Endodermal cell (in vitro differentiated cells): ENCODE measurements around the gene RINL. TPM values are rescaled to one million over a fixed set of nuclear protein-coding genes. Genes with fewer than 3 reads are reported as not detected.

Experiments used
- DNase-seq: peaks from one replicate; pipeline ENCODE4 v3.0.0-alpha.2; 2017
- H3K27ac ChIP-seq: 2 replicates; pipeline ENCODE4 v1.5.1; 2013; ENCODE audit warnings: mild to moderate bottlenecking, low read depth, low read length, moderate library complexity
- H3K27me3 ChIP-seq: 2 replicates; pipeline ENCODE4 v1.6.1; 2013; ENCODE audit warnings: mild to moderate bottlenecking, low read length, moderate library complexity; ENCODE audit not compliant: insufficient read depth, control insufficient read depth, poor library complexity, severe bottlenecking
- H3K36me3 ChIP-seq: 2 replicates; pipeline ENCODE4 v1.7.0; 2013; ENCODE audit warnings: mild to moderate bottlenecking, low read length, moderate library complexity; ENCODE audit not compliant: control insufficient read depth, insufficient read depth
- H3K4me1 ChIP-seq: one replicate; pipeline ENCODE4 v1.7.0; 2013; ENCODE audit warnings: low read length; ENCODE audit not compliant: control insufficient read depth, insufficient read depth
- H3K4me3 ChIP-seq: 2 replicates; pipeline ENCODE4 v1.5.1; 2013; ENCODE audit warnings: mild to moderate bottlenecking, low read length, moderate library complexity
- H3K9ac ChIP-seq: 2 replicates; pipeline ENCODE4 v1.6.1; 2013; ENCODE audit warnings: mild to moderate bottlenecking, low read length, moderate library complexity; ENCODE audit not compliant: poor library complexity, severe bottlenecking; ENCODE audit errors: extremely low read depth
- H3K9me3 ChIP-seq: 2 replicates; pipeline ENCODE4 v1.6.1; 2013; ENCODE audit warnings: mild to moderate bottlenecking, low read length, moderate library complexity; ENCODE audit not compliant: control insufficient read depth
- H3K27ac Mint-ChIP-seq: 2 replicates; pipeline ENCODE4 v1.8.0; 2020; ENCODE audit warnings: mixed read lengths
- H3K27me3 Mint-ChIP-seq: 2 replicates; pipeline ENCODE4 v1.8.0; 2021; ENCODE audit warnings: mild to moderate bottlenecking, mixed read lengths; ENCODE audit not compliant: insufficient read depth
- H3K36me3 Mint-ChIP-seq: 2 replicates; pipeline ENCODE4 v1.8.0; 2020; ENCODE audit warnings: low read depth, mixed read lengths
- H3K4me1 Mint-ChIP-seq: 2 replicates; pipeline ENCODE4 v1.8.0; 2020; ENCODE audit warnings: mixed read lengths
- H3K4me3 Mint-ChIP-seq: 2 replicates; pipeline ENCODE4 v1.8.0; 2020; ENCODE audit warnings: mild to moderate bottlenecking, moderate library complexity, mixed read lengths
- H3K9me3 Mint-ChIP-seq: 2 replicates; pipeline ENCODE4 v1.8.0; 2020; ENCODE audit warnings: mild to moderate bottlenecking, mixed read lengths
- WGBS, 2 experiments: methylation state at CpG; one replicate each; pipeline versions ENCODE4 v1.1.5 to v1.1.7; 2013; ENCODE audit warnings: missing lambda C conversion rate in 2 of 2, mixed read lengths in 1 of 2; ENCODE audit not compliant: insufficient coverage in 1 of 2, insufficient read length in 1 of 2; 5-methylcytosine and 5-hydroxymethylcytosine counted together
- total RNA-seq, 2 donors: library from RNA; stranded (reverse); fragmentation: NEBNext Ultra II Directional in 1 of 2; extraction: Animal tissue kit (Norgen Biotek cat#: 25700) in 1 of 2; gene quantifications; 2 replicates in 1 of 2; 3 replicates in 1 of 2; pipeline ENCODE4 v1.2.1, GENCODE V29; 2021
- TF ChIP-seq, protein P1 (sequence below): fragments of 200-600 bp; sonication (generic); conservative IDR thresholded peaks from 2 replicates; pipeline ENCODE4 v1.5.0; 2021; ENCODE audit warnings: antibody characterized with exemption, mild to moderate bottlenecking

Gene RINL
- total RNA-seq, 2 donors from 2014 or later, result 4.8 to 6.7 TPM

DNA sequence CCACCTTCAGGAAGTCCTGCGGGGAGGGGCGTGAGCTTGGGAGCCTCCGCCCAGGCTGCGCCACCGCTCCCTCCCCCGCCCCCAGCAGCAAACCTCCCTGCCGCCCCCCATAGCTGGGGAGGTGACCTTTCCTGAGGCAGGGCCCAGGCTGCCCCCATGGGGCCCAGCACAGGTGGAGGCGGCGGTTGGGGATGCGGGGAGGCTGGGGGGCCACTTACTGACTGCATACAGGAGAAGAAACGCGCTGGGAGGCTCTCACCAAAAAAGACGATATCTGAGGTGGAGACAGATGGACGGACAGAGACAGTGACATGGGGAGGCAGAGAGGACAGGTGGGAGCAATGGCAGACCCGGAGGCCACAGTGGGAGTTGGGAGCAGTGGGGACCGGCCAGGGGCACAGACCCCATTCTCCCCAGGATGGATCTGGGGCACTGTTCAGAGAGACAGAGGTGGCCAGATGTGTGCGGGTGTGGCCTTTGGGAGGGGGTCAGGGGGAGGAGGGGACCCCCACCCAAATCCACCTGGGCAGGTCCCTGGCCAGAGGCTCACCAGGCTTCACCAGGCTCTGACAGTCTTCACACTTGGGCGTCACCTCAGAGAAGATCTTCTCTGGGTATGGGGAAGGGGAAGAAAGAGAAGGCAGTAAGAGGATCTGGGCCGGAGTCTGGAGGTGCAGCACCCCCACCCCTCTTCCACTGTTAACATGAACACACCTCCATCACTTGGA lies 3.0 kb upstream of the RINL start:
- Mint-ChIP-seq H3K27ac (no peak overlapping the region), H3K36me3 (no peaks in the 10 kb centered on the region)
- H3K9me3 ChIP-seq, result no peaks in the 10 kb centered on the region

DNA sequence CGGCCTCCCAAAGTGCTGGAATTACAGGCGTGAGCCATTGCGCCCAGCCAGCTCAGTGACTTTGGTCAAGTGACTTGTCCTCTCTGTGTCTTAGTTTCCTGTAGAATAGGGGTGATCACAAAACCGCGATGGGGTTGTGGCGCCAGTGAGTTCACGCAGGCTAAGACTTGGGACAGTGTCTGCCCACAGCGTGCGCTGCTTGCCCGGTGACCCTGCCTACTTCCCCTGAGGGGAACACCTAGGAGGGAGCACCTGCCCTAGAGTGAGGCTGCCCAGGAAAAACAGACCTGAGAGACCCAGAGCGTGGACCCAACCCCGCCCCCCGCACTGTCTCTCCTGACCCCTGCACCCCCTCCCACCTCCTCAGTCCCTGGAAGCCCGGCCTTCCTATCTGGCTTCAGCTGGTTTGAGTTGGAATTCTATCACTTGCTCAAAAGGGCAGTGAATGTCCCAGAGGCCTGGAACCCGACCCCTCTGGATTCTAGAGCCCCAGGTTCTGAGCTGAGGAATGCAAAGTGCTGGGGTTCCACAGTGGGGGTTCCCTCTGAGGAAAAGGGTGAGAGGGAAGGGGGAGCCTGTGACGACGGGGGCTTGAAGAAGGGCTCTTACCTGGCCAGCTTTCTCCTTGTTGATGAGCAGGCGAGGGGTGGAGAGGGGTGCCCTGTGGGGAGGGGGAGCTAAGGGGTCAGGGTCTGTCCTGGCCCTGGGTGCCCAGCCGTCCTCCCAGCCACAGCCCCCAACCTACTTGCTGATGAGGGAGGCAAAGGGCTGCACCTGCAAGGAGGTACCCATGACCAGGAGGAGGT lies 2.2 kb upstream of the RINL start:
- no peak overlapping the region for H3K27ac ChIP-seq

More for the DNA sequence above, 3.0 kb upstream of the RINL start:
- no peaks in the 10 kb centered on the region for H3K27me3 ChIP-seq
- H3K9me3 Mint-ChIP-seq, result no peaks in the 10 kb centered on the region
- TF ChIP-seq, protein P1, sequence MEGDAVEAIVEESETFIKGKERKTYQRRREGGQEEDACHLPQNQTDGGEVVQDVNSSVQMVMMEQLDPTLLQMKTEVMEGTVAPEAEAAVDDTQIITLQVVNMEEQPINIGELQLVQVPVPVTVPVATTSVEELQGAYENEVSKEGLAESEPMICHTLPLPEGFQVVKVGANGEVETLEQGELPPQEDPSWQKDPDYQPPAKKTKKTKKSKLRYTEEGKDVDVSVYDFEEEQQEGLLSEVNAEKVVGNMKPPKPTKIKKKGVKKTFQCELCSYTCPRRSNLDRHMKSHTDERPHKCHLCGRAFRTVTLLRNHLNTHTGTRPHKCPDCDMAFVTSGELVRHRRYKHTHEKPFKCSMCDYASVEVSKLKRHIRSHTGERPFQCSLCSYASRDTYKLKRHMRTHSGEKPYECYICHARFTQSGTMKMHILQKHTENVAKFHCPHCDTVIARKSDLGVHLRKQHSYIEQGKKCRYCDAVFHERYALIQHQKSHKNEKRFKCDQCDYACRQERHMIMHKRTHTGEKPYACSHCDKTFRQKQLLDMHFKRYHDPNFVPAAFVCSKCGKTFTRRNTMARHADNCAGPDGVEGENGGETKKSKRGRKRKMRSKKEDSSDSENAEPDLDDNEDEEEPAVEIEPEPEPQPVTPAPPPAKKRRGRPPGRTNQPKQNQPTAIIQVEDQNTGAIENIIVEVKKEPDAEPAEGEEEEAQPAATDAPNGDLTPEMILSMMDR, result no peak
- DNase-seq, result peak; percentile 35
- 88 to 92% methylated on average over 8 to 18 of the region's 19 CpGs for WGBS, 2 experiments
- no peaks in the 10 kb centered on the region for H3K4me1 ChIP-seq
- H3K27ac ChIP-seq, result no peak overlapping the region
- no peak overlapping the region for H3K4me3 ChIP-seq
- no peaks in the 10 kb centered on the region for H3K27me3 Mint-ChIP-seq
- no peaks in the 10 kb centered on the region for H3K36me3 ChIP-seq
- H3K9ac ChIP-seq, result no peak overlapping the region
- H3K4me3 Mint-ChIP-seq, result no peak overlapping the region
- H3K4me1 Mint-ChIP-seq, result no peaks in the 10 kb centered on the region

DNA sequence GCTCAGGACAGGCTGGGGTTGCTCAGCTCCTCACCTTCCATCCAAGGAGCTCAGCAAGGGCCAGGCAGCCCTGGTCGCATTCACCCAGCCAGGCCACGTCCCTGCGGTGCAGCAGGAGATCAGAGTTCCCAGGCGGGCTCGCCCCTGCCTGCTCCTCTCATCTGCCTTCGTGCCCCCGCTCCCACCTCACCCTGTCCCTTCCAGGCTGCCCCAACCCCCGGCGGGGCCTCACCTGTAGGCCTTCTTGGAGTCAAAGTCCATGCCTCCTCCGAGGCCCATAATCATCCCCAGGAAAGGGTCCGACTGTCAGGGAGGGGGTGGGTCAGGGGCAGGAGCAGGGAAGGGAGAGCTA lies 1.3 kb upstream of the RINL start:
- WGBS, 2 experiments, result 95 to 100% methylated on average over 2 to 11 of the region's 11 CpGs
- no peak overlapping the region for H3K9ac ChIP-seq
- TF ChIP-seq, protein P1, result no peak
- H3K36me3 Mint-ChIP-seq, result no peaks in the 10 kb centered on the region
- no peaks in the 10 kb centered on the region for H3K36me3 ChIP-seq
- no peak overlapping the region for H3K27ac ChIP-seq
- H3K9me3 ChIP-seq, result no peaks in the 10 kb centered on the region
- no peaks in the 10 kb centered on the region for H3K4me1 ChIP-seq
- H3K9me3 Mint-ChIP-seq, result no peaks in the 10 kb centered on the region
- H3K27me3 ChIP-seq, result no peaks in the 10 kb centered on the region
- no peak overlapping the region for H3K4me3 Mint-ChIP-seq
- H3K27ac Mint-ChIP-seq, result no peak overlapping the region
- no peaks in the 10 kb centered on the region for H3K4me1 Mint-ChIP-seq
- DNase-seq, result peak; percentile 35
- H3K27me3 Mint-ChIP-seq, result no peaks in the 10 kb centered on the region
- no peak overlapping the region for H3K4me3 ChIP-seq

More for the DNA sequence above, 2.2 kb upstream of the RINL start:
- Mint-ChIP-seq H3K4me3 (no peak overlapping the region), H3K4me1 (no peaks in the 10 kb centered on the region), H3K27ac (no peak overlapping the region), H3K36me3 (no peaks in the 10 kb centered on the region), H3K9me3 (no peaks in the 10 kb centered on the region), H3K27me3 (no peaks in the 10 kb centered on the region)
- WGBS, 2 experiments, result 88 to 91% methylated on average over 11 to 18 of the region's 19 CpGs
- H3K36me3 ChIP-seq, result no peaks in the 10 kb centered on the region
- no peak overlapping the region for H3K4me3 ChIP-seq
- no peak overlapping the region for H3K9ac ChIP-seq
- H3K9me3 ChIP-seq, result no peaks in the 10 kb centered on the region
- TF ChIP-seq, protein P1, result no peak
- H3K27me3 ChIP-seq, result no peaks in the 10 kb centered on the region
- H3K4me1 ChIP-seq, result no peaks in the 10 kb centered on the region
- peak; percentile 52 for DNase-seq
